ENCODE measurements around the gene CGB7.
"Not testable (repeated sequence)": the region's sequence is repeated elsewhere in the genome, so short reads cannot be mapped to it uniquely, and the experiment has no call there.

CGB7 gene

DNA sequence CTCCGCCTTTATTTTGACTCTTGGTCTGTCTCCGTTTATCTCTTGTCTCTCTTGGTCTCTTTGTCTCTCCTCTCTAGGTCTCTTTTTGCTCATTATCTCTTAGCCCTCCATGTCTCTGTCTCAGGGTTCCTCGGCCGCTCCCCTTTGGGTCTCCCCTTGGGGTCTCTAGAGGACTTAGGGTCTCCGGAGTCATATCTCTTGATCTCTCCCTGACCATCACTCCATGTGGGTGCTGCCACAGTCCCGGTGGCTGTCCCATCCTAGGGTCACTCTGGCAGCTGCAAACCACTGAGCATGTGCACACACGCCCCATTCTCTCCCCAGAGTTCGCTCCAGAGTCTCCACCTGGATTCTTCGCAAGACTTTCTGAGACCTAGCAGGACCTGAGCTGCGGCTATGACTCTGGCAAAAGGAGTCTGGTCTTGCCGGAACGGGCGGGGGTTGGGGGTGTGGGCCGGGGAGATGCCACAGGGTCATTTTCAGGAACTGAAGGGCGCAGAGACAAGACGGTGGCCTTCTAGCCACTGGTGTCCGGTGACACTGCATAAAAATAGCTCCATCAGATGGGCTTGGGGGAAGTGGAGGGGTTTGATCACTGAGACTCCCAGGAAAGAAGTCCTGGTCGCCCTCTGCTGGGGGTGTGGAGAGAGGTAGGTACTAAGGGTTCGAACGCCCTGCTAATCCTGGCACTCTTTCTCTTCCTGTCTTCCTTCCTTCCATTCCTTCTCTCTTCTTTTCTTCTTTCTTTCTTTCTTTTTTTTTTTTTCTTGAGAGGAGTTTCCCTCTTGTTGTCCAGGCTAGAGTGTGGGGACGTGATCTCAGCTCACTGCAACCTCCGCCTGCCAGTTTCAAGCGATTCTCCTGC is 16.2 kb upstream of the CGB7 start:
- no peak for DNase-seq

DNA sequence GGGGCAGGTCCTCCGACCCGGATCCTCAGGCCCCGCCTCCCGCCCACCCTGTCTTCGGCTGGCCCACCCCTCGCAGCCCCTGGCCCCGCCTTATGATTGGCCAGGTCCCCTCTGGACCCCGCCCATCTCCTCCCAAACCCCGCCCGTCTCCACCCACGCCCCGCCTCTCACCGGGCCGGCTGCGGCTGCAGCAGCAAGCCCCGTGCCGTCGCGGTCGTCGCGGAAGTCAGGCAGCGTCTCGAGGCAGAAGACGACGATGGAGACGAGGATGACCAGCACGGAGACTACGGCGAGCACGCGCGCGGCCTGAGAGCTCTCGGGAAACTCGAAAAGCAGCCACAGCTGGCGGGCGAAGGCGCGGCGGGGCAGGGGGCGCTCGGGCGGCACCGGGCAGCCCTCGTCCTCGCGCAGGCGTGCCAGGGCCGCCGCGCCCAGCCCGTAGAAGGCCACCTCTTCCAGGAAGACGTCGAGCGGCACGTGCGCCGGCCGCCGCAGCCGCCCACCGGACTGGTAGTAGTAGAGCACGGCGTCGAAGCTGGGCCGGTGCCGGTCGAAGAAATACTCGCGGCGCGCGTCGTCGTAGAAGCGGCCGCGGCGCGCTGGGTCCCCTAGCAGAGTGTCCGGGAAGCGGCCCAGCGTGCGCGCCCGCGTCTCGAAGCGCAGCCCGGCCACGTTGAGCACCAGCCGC is 14.5 kb upstream of the CGB7 start:
- DNase-seq, result no peak

DNA sequence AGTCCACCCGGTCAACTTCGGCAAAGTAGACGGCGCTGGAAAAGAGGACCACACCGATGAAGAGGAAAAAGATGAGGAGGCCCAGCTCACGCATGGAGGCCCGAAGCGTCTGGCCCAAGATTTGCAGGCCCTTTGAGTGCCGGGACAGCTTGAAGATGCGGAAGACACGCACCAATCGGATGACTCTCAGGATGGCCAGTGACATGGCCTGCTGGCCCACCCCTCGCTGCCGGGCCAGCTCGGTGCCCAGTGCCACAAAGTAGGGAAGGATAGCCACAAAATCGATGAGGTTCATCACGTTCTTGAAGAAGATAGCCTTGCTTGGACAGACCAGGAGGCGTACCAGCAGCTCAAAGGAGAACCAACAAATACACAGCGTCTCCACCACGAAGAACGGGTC is 12.9 kb upstream of the CGB7 start:
- DNase-seq, result no peak

DNA sequence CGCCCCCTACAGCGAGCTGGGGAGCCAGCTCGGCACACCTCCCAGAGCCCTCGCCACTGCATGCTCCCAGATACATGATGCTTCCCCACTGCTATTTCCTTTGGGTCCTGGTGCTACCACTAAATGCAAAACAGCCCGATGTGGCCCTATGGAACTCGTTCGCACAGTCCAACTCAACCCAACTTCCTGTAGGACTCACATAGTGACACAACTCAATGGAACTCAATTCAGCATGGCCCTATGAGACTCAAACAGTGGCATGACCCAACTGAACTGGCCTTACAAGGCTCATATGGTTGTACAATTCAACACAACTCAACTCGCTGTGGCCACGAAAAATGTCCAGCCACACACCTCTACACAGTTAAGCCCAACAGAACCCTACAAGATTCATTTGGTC is 11.5 kb upstream of the CGB7 start:
- DNase-seq, result no peak

DNA sequence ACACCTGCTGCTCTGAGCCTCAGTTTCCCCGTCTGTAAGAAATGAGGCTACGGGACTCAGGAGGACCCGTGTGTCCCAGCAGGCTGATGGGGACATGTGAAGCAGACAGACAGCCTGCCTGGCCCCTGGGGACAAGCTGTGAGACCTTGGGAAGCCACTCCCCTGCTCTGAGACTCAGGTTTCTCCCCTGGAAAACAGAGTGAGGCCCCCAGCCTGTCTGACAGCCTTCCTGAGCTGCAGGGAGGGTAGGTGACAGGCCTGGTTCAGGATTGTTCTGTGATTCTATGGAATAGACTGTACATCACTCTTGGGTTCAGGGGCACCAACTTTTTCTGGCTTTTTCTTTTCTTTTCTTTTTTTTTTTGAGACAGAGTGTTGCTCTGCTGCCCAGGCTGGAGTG is 10.0 kb upstream of the CGB7 start:
- no peak for DNase-seq

DNA sequence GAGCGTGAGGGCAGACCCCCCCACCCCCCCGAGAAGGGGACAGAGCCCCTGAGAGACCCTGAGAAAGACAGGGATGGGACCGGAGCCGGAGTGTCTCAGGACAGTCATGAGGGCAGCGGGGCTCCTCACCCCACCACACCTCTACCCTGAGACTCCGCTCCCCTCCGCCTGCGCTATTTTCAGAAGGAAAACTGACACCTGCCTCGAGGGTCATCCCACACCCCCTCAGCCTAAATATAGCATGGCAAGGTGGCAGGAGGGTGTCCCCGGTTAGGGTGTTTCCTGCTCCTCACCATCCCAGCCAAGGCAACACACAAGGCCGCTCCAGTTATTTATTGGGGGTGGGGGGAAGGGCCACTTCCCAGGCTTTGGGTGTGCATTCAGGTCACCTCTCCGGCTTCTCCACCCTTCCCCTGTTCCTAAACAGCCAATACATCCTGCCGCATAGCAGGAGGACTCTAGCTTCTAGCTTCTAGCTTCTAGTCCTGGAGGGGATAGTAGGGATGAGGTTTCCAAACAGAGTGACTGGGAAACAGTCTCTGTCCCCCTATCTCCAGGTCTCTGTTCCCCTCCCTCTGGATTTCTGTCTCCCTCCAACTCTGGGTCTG is 8.5 kb upstream of the CGB7 start:
- DNase-seq, result no peak

DNA sequence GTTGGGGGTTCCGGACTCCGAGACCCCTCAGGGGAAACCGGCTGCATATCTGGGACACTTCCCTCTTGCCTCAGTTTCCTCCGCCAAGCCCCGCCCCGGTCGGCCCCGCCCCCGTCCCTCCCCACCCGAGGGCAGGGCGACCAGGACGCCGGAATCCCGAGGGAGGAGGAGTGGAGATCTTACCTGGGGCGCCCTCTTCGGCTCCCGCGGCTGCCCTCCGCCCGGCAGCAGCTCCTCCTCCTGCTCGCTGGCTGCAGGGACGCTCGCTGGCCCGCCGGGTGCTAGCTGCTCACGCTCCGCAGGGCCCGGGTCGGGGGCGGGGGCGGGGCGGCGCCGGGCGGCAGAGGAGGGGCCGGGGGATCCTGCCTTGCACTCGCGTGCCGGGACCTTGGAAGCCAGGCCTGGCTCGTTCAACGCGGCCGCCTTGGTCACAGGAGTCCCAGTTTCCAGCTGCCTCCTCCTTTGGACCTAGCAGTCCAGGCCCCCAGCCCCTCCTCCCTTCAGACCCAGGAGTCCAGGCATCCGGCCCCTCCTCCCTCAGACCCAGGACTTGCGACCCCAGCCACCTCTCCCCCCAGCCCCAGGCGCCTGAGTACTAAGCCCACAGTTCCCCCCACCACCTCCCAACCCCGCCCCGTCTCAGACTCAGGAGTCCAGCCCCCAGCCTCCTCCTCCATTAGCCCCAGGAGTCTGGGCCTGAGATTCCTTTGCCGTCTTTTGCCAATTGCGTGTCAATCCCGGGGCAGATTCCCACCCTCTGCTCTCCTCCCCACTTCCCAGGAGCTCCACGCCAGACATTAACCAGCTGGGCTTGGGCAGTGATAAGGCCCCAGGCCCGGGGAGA is 7.4 kb upstream of the CGB7 start, which contains the start of gene NTF4:
Gene NTF4, minus strand, starts transcription at position 51 of the 844 bp plus-strand sequence. CDS start 2,821 bp downstream, outside the sequence.
- no peak for DNase-seq

DNA sequence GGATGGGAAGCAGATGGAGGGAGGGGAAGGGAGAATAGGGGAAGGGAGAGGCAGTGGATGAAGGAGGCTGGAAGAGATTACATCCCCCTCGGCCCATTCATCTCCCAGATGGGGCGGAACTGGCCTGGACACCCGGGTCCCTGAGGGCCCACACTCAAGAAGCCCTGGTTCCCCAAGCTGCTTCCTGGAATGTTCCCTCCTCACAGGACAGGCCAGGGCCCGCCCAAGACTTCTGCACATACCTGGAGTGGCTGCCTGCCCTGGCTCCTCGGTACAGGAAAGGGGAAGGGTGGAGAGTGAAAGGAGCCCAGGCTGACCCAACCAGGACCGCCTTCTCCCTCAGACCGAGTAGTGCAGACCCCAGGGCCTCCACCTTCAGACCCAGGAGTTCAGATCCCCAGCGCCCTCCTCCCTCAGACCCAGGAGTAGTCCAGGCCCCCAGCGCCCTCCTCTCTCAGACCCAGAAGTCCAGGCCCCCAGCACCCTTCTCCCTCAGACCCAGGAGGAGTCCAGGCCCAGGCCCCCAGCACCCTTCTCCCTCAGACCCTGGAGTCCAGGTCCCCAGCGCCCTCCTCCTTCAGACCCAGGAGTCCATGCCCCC is 6.6 kb upstream of the CGB7 start:
- no peak for DNase-seq

DNA sequence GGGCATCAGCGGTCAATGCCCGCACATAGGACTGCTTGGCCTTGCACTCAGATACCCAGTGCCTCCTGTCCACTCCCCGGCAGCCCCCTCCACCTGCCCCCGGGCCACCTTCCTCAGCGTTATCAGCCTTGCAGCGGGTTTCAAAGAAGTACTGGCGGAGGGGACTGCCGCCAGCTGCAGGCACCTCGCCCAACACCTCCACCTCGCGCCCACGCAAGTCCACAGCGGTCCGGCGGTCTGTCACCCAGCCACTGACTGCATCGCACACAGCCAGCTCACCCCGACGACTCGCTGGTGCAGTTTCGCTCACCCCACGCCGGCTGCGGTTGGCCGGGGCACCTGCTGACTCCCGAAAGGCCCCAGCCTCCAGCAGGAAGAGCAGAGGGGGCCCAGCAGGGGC is 3.9 kb upstream of the CGB7 start:
- no peak for DNase-seq

DNA sequence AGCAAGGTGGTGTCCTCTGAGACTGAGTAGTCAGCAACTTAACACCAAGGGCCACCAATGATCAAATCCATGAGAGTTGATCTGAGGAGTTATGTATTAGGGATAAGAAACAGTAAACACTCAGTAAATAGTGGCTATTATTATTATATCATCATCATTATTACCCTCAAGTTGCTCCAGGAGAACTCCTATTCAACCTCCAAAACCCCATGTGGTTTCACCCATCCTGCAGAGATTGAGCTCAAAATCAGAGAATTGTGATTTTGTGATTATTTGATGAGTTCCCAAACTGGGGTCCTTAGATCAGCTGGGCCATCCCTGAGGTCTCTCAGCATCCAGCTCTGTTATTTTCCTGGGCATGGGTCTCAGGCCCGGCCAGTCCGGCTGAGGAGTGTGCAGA is 3.5 kb upstream of the CGB7 start:
- DNase-seq, result no peak

DNA sequence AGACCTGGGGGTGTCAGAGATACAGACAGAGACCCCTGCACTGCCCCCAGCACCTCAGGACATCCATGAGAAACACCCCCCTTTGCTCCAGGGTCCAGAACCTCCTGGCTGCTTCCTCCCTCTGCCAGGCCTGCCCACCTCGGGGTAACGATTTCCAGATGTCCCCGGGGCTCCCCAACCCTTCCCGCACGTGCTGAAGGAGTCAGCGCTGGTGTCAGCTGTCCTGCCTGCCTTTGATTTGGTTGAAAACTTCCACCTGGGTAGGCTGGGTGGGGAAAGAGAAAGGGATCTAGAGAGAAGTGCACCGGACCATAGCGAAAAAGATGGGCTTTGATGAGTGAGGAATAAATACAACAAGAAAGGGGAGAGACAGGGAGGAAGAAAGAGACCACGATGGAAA is 1.5 kb upstream of the CGB7 start:
- no peak for DNase-seq

DNA sequence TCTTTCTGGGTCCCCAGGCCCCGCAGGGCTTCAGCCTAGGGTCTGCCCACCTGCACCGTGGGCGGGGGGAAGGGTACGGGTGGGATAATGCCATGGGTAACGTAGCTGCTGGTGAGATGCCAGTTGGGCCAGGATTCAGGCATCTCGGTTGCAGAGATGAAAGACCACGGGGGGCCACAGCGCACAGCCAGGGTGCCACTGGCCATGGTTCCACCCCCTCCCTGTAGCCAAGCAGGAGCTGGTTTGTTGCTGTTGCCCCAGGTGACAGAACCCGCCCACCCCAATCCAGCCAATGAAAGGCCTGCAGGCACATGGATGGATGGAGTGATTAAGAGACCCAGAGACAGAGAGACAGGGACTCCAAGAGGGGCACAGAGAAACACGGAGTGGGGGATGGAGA is 1.0 kb upstream of the CGB7 start:
- DNase-seq, result no peak

DNA sequence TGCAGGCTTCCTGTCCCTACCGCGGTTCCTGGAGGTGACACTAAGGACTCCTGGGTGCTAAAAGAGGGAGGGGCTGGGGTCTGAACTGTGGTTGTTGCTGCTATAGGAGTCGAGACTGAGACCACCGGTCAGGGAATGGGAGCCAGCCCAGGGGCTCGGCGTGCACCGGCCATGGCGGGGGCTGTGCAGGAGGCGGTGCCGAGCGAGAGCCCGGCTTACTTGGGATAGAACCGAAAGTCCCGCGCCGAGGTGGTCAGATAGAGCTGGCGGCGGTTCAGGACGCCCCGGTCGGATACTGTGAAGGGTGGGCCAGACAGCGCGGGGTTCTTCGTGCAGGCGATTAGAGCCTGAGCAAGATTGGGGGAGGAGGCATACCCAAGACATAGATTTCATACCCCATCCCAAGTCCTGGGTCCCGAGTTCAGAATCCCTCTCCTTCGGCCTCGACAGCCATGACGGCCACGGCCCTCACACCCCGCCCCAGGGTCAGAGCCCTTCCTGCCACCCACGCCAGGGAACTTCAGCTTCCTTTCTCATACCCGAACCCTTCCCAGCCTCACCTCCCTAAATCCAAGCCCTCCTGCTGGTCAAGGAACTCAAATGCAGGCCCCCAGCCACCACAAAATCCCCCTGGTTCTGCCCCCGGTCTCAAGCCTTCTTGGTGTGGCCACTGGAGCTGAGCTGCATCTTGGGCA is 500 bp downstream of the CGB7 start:
- not testable (repeated sequence) for DNase-seq

DNA sequence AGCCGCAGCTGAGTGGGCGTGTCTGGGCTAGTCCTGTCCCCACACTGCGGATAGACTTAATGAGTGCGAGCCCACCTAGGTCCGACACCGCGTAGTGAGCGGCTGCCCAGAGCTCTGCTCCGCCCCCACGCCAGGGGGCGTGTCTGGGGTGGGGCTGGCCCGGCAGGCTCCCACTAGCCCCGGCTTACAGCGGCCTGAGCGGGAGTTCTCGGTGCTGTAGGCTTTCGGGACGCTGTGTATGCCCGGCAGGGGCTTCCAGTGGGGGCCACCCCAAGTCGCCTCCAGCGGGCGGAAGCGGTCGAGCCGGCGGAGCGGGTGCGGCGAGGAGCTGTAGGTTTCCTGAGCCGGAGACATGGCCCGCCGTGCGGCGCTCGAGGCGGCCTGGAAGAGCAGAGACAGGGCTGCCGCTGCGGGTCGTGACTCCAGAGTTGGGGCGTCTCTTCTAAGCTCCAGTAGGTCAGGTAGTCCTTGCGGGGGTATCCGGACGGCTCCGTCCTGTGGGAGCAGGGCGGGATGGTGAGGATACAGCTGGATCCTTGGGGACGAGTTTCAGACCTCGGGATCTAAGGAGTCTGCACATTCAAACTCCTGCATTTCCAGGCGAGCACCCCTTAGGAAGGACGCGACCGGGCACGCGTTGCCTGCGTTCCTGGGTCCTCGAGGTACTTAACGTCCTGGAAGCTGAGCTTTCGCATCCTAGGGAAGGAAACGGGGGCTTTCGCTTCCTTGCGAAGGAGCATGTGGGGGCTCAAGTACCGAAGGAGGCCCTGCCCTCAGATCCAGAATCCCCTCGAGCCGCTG is 1.2 kb downstream of the CGB7 start:
- no peak for DNase-seq

DNA sequence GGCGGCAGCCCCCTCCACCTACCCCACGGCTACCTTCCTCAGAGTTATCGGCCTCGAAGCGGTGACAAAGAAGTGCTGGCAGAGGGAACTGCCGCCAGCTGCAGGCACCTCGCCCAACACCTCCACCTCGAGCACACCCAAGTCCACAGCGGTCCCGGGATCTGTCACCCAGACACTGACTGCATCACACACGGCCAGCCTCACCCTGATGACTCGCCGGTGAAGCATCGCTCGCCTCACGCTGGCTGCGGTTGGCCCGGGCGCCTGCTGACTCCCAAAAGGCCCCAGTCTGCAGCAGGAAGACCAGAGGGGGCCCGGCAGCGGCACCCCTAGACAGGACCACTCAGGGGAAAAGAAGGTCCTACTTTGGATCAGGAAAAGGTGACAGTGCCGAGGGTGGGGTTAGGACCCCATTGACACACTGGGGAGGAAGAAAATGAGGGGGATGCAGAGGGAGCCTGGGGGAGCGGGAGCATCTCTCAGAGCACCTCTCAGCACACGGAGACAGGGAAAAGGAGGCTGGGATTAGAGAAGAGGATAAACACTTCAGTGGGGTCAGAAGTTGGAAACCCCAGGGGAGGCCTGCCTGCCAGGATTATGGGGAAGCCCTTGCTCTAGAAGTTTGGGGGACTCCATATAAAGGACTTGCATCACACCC is 7.0 kb downstream of the CGB7 start:
- DNase-seq, result not testable (repeated sequence)

DNA sequence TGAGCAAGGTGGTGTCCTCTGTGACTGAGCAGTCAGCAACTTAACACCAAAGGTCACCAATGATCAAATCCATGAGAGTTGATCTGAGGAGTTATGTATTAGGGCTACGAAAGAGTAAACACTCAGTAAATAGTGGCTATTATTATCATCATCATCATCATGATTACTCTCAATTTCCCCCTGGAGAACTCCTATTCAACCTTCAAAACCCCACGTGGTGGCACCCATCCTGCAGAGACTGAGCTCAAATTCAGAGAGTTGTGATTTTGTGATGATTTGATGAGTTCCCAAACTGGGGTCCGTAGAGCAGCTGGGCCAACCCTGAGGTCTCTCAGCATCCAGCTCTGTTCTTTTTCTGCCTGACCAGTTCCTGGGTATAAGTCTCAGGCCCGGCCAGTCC is 7.7 kb downstream of the CGB7 start:
- not testable (repeated sequence) for DNase-seq

DNA sequence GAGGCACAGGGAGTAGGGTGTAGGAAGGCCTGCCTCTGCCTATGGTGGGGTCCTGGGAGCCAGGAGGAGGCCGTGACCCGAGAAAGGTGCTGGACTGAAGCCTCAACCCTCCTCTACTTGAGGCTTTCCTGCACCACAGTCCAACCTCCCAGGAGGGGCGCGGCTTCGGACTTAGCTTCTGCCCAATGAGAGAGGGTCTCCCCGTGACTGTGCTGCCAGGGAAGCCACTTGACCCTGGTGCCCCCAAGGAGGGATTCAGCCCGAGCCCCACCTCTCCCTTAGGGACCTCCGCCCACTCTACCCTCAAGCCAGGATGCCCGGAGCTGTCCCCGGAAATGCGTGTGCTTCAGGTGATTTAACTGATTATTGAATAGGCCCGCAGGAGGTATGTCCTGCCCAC is 8.5 kb downstream of the CGB7 start, which contains the start of gene CGB8:
Gene CGB8, minus strand, starts transcription at position 101 of the 400 bp plus-strand sequence. CDS start 372 bp downstream, outside the sequence.
- not testable (repeated sequence) for DNase-seq

DNA sequence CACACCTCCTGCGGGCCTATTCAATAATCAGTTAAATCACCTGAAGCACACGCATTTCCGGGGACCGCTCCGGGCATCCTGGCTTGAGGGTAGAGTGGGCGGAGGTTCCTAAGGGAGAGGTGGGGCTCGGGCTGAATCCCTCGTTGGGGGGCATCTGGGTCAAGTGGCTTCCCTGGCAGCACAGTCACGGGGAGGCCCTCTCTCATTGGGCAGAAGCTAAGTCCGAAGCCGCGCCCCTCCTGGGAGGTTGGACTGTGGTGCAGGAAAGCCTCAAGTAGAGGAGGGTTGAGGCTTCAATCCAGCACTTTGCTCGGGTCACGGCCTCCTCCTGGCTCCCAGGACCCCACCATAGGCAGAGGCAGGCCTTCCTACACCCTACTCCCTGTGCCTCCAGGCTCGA is 14.0 kb downstream of the CGB7 start, which contains the start of gene CGB5:
Gene CGB5, plus strand, starts transcription at position 301 of the 400 bp plus-strand sequence. CDS start 362 bp downstream, outside the sequence.
- not testable (repeated sequence) for DNase-seq

DNA sequence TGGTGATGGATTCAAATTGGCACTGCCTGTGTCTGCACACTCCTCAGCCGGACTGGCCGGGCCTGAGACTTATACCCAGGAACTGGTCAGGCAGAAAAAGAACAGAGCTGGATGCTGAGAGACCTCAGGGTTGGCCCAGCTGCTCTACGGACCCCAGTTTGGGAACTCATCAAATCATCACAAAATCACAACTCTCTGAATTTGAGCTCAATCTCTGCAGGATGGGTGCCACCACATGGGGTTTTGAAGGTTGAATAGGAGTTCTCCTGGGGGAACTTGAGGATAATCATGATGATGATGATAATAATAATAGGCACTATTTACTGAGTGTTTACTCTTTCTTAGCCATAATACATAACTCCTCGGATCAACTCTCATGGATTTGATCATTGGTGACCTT is 14.9 kb downstream of the CGB7 start:
- DNase-seq, result not testable (repeated sequence)

DNA sequence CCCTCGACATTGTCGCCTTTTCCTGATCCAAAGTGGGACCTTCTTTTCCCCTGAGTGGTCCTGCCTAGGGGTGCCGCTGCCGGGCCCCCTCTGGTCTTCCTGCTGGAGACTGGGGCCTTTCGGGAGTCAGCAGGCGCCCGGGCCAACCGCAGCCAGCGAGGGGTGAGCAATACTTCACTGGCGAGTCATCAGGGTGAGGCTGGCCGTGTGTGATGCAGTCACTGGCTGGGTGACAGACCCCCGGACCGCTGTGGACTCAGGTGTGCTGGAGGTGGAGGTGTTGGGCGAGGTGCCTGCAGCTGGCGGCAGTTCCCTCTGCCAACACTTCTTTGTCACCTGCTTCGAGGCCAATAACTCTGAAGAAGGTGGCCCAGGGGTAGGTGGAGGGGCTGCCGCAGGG is 15.4 kb downstream of the CGB7 start:
- no peak for DNase-seq

All from NCI-H1105 (cell line).